ENCODE measurements around the gene OR10H4. TPM values are rescaled to one million over a fixed set of nuclear protein-coding genes. Genes with fewer than 3 reads are reported as not detected.

Gene OR10H4
- total and polyA plus RNA-seq, 9 of the 15 experiments (the other 6 are each of a cell fraction or from before 2014, with no cell fraction given): not detected

DNA sequence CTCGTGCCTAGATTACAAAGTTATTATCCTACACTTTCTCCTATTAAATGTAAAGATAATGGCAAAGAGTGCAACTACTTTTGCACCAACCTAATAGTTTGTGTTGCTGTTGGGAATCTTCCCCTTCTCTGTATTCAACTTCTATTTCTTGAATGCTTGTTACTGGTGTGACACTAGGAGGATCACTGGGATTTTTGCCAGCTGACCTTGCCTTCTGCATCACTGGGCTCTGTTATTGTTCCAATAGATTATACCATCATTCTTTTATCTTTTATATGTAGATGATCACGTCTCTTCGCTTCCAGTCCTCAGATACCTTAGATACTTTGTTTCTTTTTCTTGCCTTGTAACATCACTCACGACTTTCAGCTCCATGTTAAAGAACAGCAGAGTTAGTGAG, 3.5 kb upstream of the OR10H4 start (continued):
- TF ChIP-seq, protein P1, sequence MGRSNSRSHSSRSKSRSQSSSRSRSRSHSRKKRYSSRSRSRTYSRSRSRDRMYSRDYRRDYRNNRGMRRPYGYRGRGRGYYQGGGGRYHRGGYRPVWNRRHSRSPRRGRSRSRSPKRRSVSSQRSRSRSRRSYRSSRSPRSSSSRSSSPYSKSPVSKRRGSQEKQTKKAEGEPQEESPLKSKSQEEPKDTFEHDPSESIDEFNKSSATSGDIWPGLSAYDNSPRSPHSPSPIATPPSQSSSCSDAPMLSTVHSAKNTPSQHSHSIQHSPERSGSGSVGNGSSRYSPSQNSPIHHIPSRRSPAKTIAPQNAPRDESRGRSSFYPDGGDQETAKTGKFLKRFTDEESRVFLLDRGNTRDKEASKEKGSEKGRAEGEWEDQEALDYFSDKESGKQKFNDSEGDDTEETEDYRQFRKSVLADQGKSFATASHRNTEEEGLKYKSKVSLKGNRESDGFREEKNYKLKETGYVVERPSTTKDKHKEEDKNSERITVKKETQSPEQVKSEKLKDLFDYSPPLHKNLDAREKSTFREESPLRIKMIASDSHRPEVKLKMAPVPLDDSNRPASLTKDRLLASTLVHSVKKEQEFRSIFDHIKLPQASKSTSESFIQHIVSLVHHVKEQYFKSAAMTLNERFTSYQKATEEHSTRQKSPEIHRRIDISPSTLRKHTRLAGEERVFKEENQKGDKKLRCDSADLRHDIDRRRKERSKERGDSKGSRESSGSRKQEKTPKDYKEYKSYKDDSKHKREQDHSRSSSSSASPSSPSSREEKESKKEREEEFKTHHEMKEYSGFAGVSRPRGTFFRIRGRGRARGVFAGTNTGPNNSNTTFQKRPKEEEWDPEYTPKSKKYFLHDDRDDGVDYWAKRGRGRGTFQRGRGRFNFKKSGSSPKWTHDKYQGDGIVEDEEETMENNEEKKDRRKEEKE (IDR thresholded peaks at IDR 0.05; ENCODE audit: borderline replicate concordance in 1 of 2, control insufficient read depth in 1 of 2, low read depth in 2 of 2, low read length in 1 of 2): no peak
- TF ChIP-seq RBM39 (optimal IDR thresholded peaks at IDR 0.05; ENCODE audit: low read depth, low read length) (no peak), ZNF165 (CRISPR knock-in tag; IDR thresholded peaks at IDR 0.05; ENCODE audit: borderline replicate concordance) (no peak), JUN (IDR thresholded peaks at IDR 0.05; ENCODE audit: borderline replicate concordance, low read depth, low read length) (no peak), JUN (CRISPR knock-in tag; IDR thresholded peaks at IDR 0.05; ENCODE audit: borderline replicate concordance) (no peak), SNRNP70 (optimal IDR thresholded peaks at IDR 0.05; ENCODE audit: low read depth, low read length) (no peak), LEF1 (IDR thresholded peaks at IDR 0.05) (no peak), POU5F1 (IDR thresholded peaks at IDR 0.05; ENCODE audit: borderline replicate concordance, low read depth, low read length, partially characterized antibody) (no peak), ARHGAP35 (IDR thresholded peaks at IDR 0.05; ENCODE audit: partially characterized antibody) (no peak)
- TF ChIP-seq, protein P2, sequence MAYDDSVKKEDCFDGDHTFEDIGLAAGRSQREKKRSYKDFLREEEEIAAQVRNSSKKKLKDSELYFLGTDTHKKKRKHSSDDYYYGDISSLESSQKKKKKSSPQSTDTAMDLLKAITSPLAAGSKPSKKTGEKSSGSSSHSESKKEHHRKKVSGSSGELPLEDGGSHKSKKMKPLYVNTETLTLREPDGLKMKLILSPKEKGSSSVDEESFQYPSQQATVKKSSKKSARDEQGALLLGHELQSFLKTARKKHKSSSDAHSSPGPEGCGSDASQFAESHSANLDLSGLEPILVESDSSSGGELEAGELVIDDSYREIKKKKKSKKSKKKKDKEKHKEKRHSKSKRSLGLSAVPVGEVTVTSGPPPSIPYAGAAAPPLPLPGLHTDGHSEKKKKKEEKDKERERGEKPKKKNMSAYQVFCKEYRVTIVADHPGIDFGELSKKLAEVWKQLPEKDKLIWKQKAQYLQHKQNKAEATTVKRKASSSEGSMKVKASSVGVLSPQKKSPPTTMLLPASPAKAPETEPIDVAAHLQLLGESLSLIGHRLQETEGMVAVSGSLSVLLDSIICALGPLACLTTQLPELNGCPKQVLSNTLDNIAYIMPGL (CRISPR knock-in tag; IDR thresholded peaks at IDR 0.05): no peak

Data from K562 (cell line).